Measurements from ENCODE around the gene ADCY1. TPM values are rescaled to one million over a fixed set of nuclear protein-coding genes. Genes with fewer than 3 reads are reported as not detected.
A peak's percentile ranks its signal among the peaks of the same experiment; 100 is the strongest.
"Not testable (repeated sequence)": the region's sequence is repeated elsewhere in the genome, so short reads cannot be mapped to it uniquely, and the experiment has no call there.

Gene ADCY1
- total RNA-seq, 1 experiment from 2014 or later, result 2.5 TPM

DNA sequence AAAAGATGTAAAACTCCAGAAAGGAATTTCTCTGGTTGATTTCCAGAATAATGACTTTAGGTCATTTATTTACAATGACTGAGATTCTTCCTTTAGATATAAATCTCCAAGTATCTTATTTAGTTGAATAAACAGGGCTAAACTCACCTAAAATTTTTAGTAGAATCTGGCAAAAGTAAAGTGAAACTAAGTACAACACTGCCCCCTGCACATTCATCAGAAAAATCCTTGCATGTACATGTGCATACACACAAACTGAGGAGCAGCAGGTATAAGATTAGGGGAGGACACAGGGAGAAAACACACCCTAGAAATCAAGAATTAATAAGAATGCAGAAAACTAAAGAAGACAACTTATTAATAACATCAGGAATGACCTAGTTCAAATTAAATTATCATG is 174.8 kb downstream of the ADCY1 start:
- not testable (repeated sequence) for DNase-seq (ENCODE audit: low read depth)

DNA sequence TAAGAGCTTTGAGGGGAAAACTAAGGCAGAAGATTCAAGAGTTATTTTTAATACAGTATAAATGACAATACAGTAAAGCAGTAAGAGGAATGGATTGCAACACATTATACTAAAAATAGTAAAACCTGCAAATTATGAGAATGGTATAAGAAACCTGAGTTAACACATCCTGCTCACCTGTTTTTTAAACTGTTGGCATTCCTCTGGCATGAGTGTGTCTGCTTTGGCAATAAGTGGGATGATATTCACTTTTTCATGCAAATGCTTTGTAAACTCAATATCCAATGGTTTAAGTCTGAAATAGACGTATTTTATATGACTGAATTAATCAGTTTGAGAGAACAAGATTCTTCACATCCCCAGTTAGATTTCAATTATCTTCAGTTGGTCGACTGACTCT is 177.2 kb downstream of the ADCY1 start:
- DNase-seq (ENCODE audit: low read depth), result not testable (repeated sequence)

DNA sequence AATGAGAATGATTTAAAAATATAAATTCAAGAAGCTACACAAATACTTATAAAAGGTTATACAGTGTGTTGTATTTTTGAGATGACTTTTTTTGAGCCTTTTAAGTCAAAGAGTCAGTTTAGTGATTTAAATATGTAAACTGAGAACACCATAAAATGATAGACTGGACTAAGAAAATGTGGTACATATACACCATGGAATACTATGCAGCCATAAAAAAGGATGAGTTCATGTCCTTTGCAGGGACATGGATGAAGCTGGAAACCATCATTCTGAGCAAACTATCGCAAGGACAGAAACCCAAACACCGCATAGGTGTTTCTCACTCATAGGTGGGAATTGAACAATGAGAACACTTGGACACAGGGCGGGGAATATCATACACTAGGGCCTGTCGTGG is 182.2 kb downstream of the ADCY1 start:
- not testable (repeated sequence) for DNase-seq (ENCODE audit: low read depth)

DNA sequence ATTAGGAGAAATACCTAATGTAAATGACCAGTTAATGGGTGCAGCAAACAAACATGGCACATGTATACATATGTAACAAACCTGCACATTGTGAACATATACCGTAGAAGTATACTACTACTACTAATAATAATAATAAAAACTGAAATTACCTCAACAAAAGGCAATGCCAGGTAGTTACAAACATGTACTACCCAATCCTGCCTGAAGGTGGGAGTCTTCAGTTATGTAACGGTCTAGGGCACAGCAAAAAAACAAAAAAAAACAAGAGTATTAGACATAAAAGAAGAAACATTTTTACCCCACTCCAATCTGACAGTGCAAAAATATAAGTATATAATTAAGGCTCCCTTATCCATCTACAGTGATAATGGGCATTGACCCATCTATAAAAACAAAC is 182.6 kb downstream of the ADCY1 start:
- not testable (repeated sequence) for DNase-seq (ENCODE audit: low read depth)

DNA sequence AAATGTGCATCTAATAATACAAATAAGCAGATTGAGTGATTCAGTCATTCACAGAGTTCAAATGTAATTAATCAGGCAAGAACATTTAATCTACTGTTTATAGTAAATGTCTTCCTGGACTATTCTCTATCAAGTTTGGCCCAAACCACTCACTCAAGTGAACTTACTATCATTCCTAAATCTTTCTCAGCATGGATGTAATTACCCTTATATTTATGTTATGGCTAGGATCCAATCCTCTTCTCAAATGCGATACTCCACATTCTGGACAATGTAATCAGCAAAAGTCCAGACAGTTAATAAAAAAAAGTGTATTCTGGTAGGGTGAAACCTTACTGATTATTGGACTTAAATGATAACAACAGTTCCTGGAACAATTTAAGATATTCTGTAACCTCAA is 185.3 kb downstream of the ADCY1 start:
- DNase-seq (ENCODE audit: low read depth), result not testable (repeated sequence)

DNA sequence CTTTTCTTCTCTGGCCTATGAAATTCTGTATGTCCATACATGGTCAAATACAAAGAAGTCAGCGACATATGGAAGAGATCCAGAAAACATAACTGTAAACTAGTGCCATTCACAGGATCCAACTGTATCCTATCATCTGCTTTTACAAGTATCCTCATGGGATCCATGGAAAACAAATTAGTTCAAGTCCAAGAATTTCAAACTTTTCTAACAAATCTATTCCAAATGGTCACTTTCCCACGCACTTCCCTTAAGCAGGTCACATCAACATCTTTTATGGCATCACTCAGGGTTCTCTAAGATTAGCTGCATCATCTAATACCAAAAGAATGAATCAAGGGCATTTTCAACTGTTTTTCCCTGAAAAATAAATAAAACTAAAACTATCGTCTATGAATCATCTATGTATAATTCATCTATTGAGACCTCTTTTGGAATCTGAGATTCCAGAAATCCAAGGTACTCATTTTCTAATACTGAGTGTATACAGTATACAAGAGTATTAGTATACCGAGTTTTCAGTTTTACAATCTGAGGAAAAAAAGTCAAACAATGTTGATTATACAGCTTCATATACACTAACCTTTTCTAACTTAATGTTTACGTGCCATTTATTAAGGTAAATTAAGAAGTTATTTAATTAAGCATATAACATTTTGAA is 187.5 kb downstream of the ADCY1 start:
- peak; percentile 88 for DNase-seq (ENCODE audit: low read depth)

DNA sequence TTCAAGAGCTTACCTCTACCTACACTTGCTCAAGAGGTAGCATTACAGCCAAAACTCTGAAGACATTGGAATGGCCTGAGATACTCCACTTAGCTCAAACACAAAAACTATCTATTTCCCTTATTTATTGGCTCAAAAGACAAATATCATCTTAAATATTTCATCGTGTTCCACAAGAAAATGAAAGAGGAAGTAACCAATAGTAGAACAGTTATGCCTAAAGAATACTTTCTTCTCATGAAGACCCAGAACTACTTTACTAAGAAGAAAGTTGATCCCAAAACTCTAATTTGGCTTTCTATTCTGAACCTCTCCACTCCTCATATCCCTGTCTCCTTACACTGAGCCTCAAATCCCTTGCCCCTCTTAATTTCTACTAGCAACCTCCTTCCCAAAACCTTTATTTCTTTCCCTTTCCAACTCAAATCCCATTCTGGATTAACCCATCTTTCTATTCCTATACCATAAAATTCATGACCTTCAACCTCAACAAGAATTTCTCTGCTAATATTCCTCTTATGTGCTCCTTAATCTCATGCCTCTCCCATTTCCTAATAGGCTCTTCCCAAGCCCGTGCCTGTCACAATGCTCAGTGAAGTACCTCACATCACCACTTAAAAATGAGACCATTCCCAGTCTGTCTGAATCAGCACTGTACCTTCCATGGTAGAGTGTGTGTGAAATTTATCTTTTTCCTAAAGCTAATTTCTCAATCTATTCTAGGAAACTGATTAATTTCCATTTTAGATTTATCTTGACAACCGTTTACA is 188.2 kb downstream of the ADCY1 start:
- peak; percentile 13 for DNase-seq (ENCODE audit: low read depth)

DNA sequence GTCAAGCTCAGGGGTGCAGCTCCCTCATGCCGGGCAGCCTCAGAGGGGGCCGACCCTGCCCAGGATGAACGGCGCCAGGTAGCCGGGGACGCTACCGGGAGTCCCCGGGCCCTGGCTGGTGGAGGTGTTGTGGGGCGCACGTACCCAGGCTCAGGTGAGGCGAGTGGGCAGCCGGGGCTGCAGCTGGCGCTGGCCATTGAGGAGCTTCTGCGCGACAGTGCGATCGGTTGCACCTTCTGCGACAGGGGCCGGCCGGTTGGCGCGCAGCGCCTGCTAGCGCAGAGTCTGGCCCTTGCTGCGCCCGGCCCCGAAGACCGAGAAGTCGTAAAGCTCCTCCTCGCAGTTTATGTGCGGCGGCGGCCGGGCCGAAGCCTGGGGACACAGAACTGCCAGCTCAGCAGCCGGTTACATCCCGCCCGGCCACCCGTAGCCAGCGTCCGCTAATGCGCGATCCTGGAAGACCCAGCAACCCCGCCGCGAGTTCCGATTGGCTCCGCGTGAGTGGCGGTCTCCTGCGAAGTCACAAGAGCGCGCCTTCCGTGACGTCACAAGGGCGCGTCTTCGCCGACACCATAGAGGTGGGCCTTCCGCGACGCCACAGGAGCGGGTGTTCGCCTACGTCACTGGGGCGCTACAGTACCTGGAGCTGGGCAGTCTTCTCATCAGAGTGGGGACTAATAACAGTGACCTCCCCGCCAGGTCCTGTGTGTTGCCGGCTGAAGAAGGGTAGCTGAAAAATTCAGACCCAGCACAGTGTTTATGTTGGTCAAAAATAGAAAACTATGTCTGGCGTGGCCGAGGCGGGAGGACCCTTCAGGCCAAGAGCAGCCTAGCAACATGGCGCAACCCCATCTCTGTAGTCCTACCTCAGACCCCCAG is 194.6 kb downstream of the ADCY1 start:
- DNase-seq (ENCODE audit: low read depth), result peak; percentile 98

DNA sequence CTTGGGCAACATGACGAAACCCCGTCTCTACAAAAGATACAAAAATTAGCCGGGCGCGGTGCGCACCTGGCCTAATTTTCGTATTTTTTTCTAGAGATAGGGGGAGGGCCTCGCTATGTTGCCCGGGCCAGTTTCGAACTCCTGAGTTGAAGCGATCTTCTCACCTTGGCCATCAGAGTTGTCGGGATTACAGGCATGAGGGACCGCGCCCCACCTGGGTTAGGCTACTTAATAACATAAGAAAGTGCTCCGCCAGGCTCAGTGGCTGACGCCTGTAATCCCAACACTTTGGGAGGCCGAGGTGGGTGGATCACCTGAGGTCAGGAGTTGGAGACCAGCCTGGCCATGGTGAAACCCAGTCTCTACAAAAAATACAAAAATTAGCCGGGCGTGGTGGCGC is 195.5 kb downstream of the ADCY1 start:
- DNase-seq (ENCODE audit: low read depth), result not testable (repeated sequence)
